Caco-2 (cell line): ENCODE results near the gene FHOD3. TPM values are rescaled to one million over a fixed set of nuclear protein-coding genes. Genes with fewer than 3 reads are reported as not detected.
A peak's percentile ranks its signal among the peaks of the same experiment; 100 is the strongest.

Source experiments
- BruUV-seq: library from RNA; stranded (reverse); fragments of 400-500 nt; replicated peaks from 2 replicates; lab custom pipeline; 2021; lab: Mats Ljungman, UMichigan
- CTCF ChIA-PET: fragments of 300-600 bp; sonication (Branson Sonifier 250); formaldehyde crosslinking; loops from one replicate; lab custom pipeline; 2022; ENCODE audit warnings: antibody characterized with exemption; lab: Charles Lee
- POLR2A ChIA-PET: fragments of 300-600 bp; sonication (Branson Sonifier 250); formaldehyde crosslinking; loops from one replicate; lab custom pipeline; 2022; ENCODE audit warnings: antibody characterized with exemption; lab: Charles Lee
- DNase-seq, 2 experiments: peaks; one replicate each; pipeline versions ENCODE4 v3.0.0 to v3.0.0-alpha.2; 2020 to 2022
- H3K27me3 ChIP-seq: replicated peaks from 2 replicates; pipeline ENCODE4 v1.6.0; 2011; ENCODE audit warnings: low read length; ENCODE audit not compliant: control insufficient read depth, insufficient read depth
- H3K36me3 ChIP-seq: 2 replicates; pipeline ENCODE4 v1.5.1; 2011; ENCODE audit warnings: low read length; ENCODE audit not compliant: control insufficient read depth, insufficient read depth
- H3K4me1 ChIP-seq: fragments of 250-450 bp; sonication (Bioruptor Pico); 2 replicates; pipeline ENCODE4 v1.5.1; 2020; ENCODE audit warnings: mild to moderate bottlenecking
- H3K4me3 ChIP-seq: 2 replicates; pipeline ENCODE4 v1.5.1; 2011; ENCODE audit warnings: low read depth, mild to moderate bottlenecking, control low read depth, low read length
- H3K9me3 ChIP-seq: fragments of 250-450 bp; sonication (Bioruptor Pico); 2 replicates; pipeline ENCODE4 v1.5.1; 2020; ENCODE audit warnings: mild to moderate bottlenecking, moderate library complexity
- H3K27ac Mint-ChIP-seq: one replicate; pipeline ENCODE4 v1.8.0; 2022; ENCODE audit warnings: mixed read lengths; ENCODE audit not compliant: unreplicated experiment
- H3K27me3 Mint-ChIP-seq: one replicate; pipeline ENCODE4 v1.8.0; 2022; ENCODE audit warnings: mixed read lengths; ENCODE audit not compliant: insufficient read depth, unreplicated experiment
- H3K36me3 Mint-ChIP-seq: one replicate; pipeline ENCODE4 v1.8.0; 2022; ENCODE audit warnings: mild to moderate bottlenecking, mixed read lengths; ENCODE audit not compliant: insufficient read depth, unreplicated experiment
- H3K4me1 Mint-ChIP-seq: one replicate; pipeline ENCODE4 v1.8.0; 2022; ENCODE audit warnings: low read depth, mixed read lengths; ENCODE audit not compliant: unreplicated experiment
- H3K4me3 Mint-ChIP-seq: one replicate; pipeline ENCODE4 v1.8.0; 2022; ENCODE audit warnings: mild to moderate bottlenecking, moderate library complexity, mixed read lengths; ENCODE audit not compliant: unreplicated experiment
- H3K9me3 Mint-ChIP-seq: one replicate; pipeline ENCODE4 v1.8.0; 2022; ENCODE audit warnings: mixed read lengths; ENCODE audit not compliant: unreplicated experiment
- intact Hi-C: fragments of 100-400 bp; cut with micrococcal nuclease; formaldehyde crosslinking; loops from one replicate; pipeline ENCODE4 v1.10.0; 2022; ENCODE audit not compliant: unreplicated experiment
- total RNA-seq: library from RNA; stranded (reverse); gene quantifications from 2 replicates; pipeline ENCODE4 v1.2.3, GENCODE V29; 2022
- TF ChIP-seq, protein P1 (sequence below), 2 experiments: fragments of 200-600 bp in 1 of 2; IDR thresholded peaks; 1 replicate in 1 of 2; 2 replicates in 1 of 2; pipeline versions ENCODE4 v1.5.1 to v1.8.0; 2011 to 2022; ENCODE audit warnings: antibody characterized with exemption in 1 of 2, control low read depth in 1 of 2, inconsistent platforms in 1 of 2, low read depth in 1 of 2, low read length in 1 of 2, mild to moderate bottlenecking in 1 of 2, moderate library complexity in 1 of 2; ENCODE audit not compliant: insufficient read depth in 1 of 2, severe bottlenecking in 1 of 2, unreplicated experiment in 1 of 2

FHOD3 gene
- total RNA-seq, 1 experiment from 2014 or later: not detected

GRCh38 chr18:36490897-36491296 is 193.4 kb downstream of the FHOD3 start:
- H3K27ac Mint-ChIP-seq: no peak overlapping the region
- Histone ChIP-seq H3K4me1 (no peaks in the 10 kb centered on the region), H3K36me3 (no peaks in the 10 kb centered on the region), H3K9me3 (no peaks in the 10 kb centered on the region), H3K27me3 (no peaks in the 10 kb centered on the region), H3K4me3 (no peak overlapping the region)
- TF ChIP-seq, protein P1, sequence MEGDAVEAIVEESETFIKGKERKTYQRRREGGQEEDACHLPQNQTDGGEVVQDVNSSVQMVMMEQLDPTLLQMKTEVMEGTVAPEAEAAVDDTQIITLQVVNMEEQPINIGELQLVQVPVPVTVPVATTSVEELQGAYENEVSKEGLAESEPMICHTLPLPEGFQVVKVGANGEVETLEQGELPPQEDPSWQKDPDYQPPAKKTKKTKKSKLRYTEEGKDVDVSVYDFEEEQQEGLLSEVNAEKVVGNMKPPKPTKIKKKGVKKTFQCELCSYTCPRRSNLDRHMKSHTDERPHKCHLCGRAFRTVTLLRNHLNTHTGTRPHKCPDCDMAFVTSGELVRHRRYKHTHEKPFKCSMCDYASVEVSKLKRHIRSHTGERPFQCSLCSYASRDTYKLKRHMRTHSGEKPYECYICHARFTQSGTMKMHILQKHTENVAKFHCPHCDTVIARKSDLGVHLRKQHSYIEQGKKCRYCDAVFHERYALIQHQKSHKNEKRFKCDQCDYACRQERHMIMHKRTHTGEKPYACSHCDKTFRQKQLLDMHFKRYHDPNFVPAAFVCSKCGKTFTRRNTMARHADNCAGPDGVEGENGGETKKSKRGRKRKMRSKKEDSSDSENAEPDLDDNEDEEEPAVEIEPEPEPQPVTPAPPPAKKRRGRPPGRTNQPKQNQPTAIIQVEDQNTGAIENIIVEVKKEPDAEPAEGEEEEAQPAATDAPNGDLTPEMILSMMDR (IDR thresholded peaks at IDR 0.05; ENCODE audit: insufficient read depth in 1 of 2, low read depth in 1 of 2, low read length in 1 of 2, severe bottlenecking in 1 of 2, unreplicated experiment in 1 of 2): no peak
- no peaks in the 10 kb centered on the region for H3K9me3 Mint-ChIP-seq
- intact Hi-C loops: no loop called here
- H3K4me1 Mint-ChIP-seq: peaks cover 6% of the 10 kb centered on the region
- no peak overlapping the region for H3K4me3 Mint-ChIP-seq
- H3K36me3 Mint-ChIP-seq: no peaks in the 10 kb centered on the region
- DNase-seq: no peak
- CTCF ChIA-PET: no interaction called here
- BruUV-seq: no TSS peak
- peaks cover 6% of the 10 kb centered on the region for H3K27me3 Mint-ChIP-seq
- POLR2A ChIA-PET: no interaction called here

- Mint-ChIP-seq H3K9me3 (no peaks in the 10 kb centered on the region), H3K36me3 (no peaks in the 10 kb centered on the region), H3K27me3 (peaks cover 6% of the 10 kb centered on the region), H3K27ac (no peak overlapping the region), H3K4me1 (peaks cover 6% of the 10 kb centered on the region), H3K4me3 (no peak overlapping the region)
- TF ChIP-seq, protein P1 (IDR thresholded peaks at IDR 0.05; ENCODE audit: insufficient read depth in 1 of 2, low read depth in 1 of 2, low read length in 1 of 2, severe bottlenecking in 1 of 2, unreplicated experiment in 1 of 2): no peak
- ChIA-PET CTCF (interaction anchor here (0.7 kb wide), 1 partner anchor 15 kb away, joined by 3 read pairs; no protein-coding TSS in a partner anchor), POLR2A (no interaction called here)
- no TSS peak for BruUV-seq
- Histone ChIP-seq H3K9me3 (no peaks in the 10 kb centered on the region), H3K36me3 (no peaks in the 10 kb centered on the region), H3K27me3 (no peaks in the 10 kb centered on the region), H3K4me1 (no peaks in the 10 kb centered on the region), H3K4me3 (no peak overlapping the region)
- no peak for DNase-seq
- intact Hi-C loops: no loop called here
Measured at GRCh38 chr18:36492604-36493329, 195.3 kb downstream of the FHOD3 start.

GRCh38 chr18:36493349-36494159 is 196.0 kb downstream of the FHOD3 start:
- ChIA-PET POLR2A (no interaction called here), CTCF (no interaction called here)
- no peaks in the 10 kb centered on the region for H3K36me3 Mint-ChIP-seq
- no peaks in the 10 kb centered on the region for H3K9me3 Mint-ChIP-seq
- BruUV-seq: no TSS peak
- peak; percentile 3 to 35 for DNase-seq
- intact Hi-C loops: no loop called here
- no peak overlapping the region for H3K4me3 ChIP-seq
- no peaks in the 10 kb centered on the region for H3K27me3 ChIP-seq
- H3K36me3 ChIP-seq: no peaks in the 10 kb centered on the region
- peaks cover 5% of the 10 kb centered on the region for H3K27me3 Mint-ChIP-seq
- H3K4me1 Mint-ChIP-seq: peaks cover 6% of the 10 kb centered on the region
- no peak overlapping the region for H3K4me3 Mint-ChIP-seq
- no peak overlapping the region for H3K27ac Mint-ChIP-seq
- TF ChIP-seq, protein P1 (IDR thresholded peaks at IDR 0.05; ENCODE audit: insufficient read depth in 1 of 2, low read depth in 1 of 2, low read length in 1 of 2, severe bottlenecking in 1 of 2, unreplicated experiment in 1 of 2): no peak
- H3K4me1 ChIP-seq: no peaks in the 10 kb centered on the region
- no peaks in the 10 kb centered on the region for H3K9me3 ChIP-seq
